PC-3 (cell line): ENCODE results near the gene PCID2.

Experiments
- EZH2 ChIP-seq: fragments of 300-600 bp; sonication (generic); IDR thresholded peaks from one replicate; pipeline ENCODE4 v1.6.1; 2017; ENCODE audit warnings: antibody characterized with exemption, mild to moderate bottlenecking, low read length; ENCODE audit not compliant: unreplicated experiment
- EZH2phosphoT487 ChIP-seq: fragments of 300-600 bp; sonication (generic); IDR thresholded peaks from 2 replicates; pipeline ENCODE4 v1.6.1; 2018; ENCODE audit warnings: mild to moderate bottlenecking, antibody characterized with exemption, low read length, borderline replicate concordance
- TF ChIP-seq, protein P1 (sequence below): fragments of 300-600 bp; sonication (generic); conservative IDR thresholded peaks from 2 replicates; pipeline ENCODE4 v1.5.1; 2017; ENCODE audit warnings: antibody characterized with exemption, low read depth, mild to moderate bottlenecking, low read length

GRCh38 chr13:113209759-113210421 is 1.4 kb upstream of the PCID2 start:
- TF ChIP-seq, protein P1, sequence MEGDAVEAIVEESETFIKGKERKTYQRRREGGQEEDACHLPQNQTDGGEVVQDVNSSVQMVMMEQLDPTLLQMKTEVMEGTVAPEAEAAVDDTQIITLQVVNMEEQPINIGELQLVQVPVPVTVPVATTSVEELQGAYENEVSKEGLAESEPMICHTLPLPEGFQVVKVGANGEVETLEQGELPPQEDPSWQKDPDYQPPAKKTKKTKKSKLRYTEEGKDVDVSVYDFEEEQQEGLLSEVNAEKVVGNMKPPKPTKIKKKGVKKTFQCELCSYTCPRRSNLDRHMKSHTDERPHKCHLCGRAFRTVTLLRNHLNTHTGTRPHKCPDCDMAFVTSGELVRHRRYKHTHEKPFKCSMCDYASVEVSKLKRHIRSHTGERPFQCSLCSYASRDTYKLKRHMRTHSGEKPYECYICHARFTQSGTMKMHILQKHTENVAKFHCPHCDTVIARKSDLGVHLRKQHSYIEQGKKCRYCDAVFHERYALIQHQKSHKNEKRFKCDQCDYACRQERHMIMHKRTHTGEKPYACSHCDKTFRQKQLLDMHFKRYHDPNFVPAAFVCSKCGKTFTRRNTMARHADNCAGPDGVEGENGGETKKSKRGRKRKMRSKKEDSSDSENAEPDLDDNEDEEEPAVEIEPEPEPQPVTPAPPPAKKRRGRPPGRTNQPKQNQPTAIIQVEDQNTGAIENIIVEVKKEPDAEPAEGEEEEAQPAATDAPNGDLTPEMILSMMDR, result no peak
- no peak for TF ChIP-seq EZH2
- no peak for TF ChIP-seq EZH2phosphoT487
